Body of pancreas (tissue), 4 donors: ENCODE results near the gene PPM1H. TPM values are rescaled to one million over a fixed set of nuclear protein-coding genes. Genes with fewer than 3 reads are reported as not detected.

Experiments
- ATAC-seq: fragments of 150-250 bp; one replicate; pipeline ENCODE4 v1.9.1; 2016
- DNase-seq, 4 donors: peaks; one replicate each; pipeline ENCODE4 v3.0.0-alpha.2; 2019
- H3K27ac ChIP-seq, 4 donors: fragments of 200-600 bp; sonication (generic); 1 replicate in 3 of 4; 2 replicates in 1 of 4; pipeline versions ENCODE4 v1.5.1 to v1.6.1; 2016 to 2019; ENCODE audit warnings: mild to moderate bottlenecking in 1 of 4, mixed read lengths in 1 of 4, moderate library complexity in 1 of 4
- H3K27me3 ChIP-seq, 2 donors: fragments of 200-600 bp; sonication (generic); one replicate each; pipeline ENCODE4 v1.6.0; 2016; ENCODE audit warnings: mild to moderate bottlenecking in 1 of 2
- H3K36me3 ChIP-seq, 2 donors: fragments of 200-600 bp; sonication (generic); replicated peaks in 1 of 2; 2 replicates each; pipeline ENCODE4 v1.5.1; 2016; ENCODE audit warnings: low read depth in 2 of 2; ENCODE audit not compliant: insufficient read depth in 1 of 2
- H3K4me1 ChIP-seq: fragments of 200-600 bp; sonication (generic); one replicate; pipeline ENCODE4 v1.6.0; 2016
- H3K4me3 ChIP-seq, 2 donors: fragments of 200-600 bp; sonication (generic); 1 replicate in 1 of 2; 2 replicates in 1 of 2; pipeline ENCODE4 v1.5.1; 2016 to 2019
- H3K9me3 ChIP-seq, 3 donors: fragments of 200-600 bp; sonication (generic); 1 replicate in 2 of 3; 2 replicates in 1 of 3; pipeline ENCODE4 v1.5.1; 2016
- CTCF ChIP-seq, 7 experiments: fragments of 450-650 bp in 4 of 7; fragments of 200-600 bp in 3 of 7; sonication (generic) in 3 of 7; IDR thresholded peaks; one replicate each; pipeline ENCODE4 v1.5.1; 2016 to 2019; ENCODE audit warnings: antibody characterized with exemption in 7 of 7
- POLR2A ChIP-seq, 3 donors: fragments of 450-650 bp; IDR thresholded peaks; one replicate each; pipeline ENCODE4 v1.6.1; 2016; ENCODE audit warnings: antibody characterized with exemption in 3 of 3, mild to moderate bottlenecking in 2 of 3
- WGBS, 2 donors: methylation state at CpG; one replicate each; pipeline ENCODE4 v1.1.5; 2017; 5-methylcytosine and 5-hydroxymethylcytosine counted together
- intact Hi-C: fragments of 100-400 bp; cut with DNase I; formaldehyde crosslinking; loops from one replicate; pipeline ENCODE4 v1.15.1; 2023
- total RNA-seq, 2 donors: library from RNA; depleted of rRNA; stranded (reverse); fragments of >200 nt; gene quantifications; one replicate each; pipeline ENCODE4 v1.1.0, GENCODE V29; 2016

Gene PPM1H
- total RNA-seq, 2 donors from 2014 or later: 4.9 to 6.3 TPM

DNA sequence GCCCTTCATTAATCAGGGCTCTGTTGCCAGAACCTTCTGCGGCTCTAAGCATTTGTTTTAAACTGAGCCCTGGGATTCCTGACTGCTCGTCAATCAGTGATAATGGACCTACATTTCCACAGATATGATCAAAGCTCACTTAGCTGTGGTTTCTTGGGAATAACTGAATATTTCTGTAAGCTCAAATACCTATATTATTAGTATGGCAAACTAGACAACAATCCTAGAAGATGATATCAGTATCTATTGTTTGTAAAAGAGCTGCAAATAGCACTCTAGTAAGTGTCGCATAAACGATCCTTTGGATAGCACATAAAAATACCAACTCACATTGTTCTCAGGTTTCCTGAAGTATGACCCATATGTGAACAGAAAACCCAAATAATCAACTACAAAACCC lies 150.4 kb downstream of the PPM1H start:
- DNase-seq (no peak), ATAC-seq (no peak)
- H3K4me1 ChIP-seq: no peaks in the 10 kb centered on the region
- intact Hi-C loops: no loop called here
- no peak overlapping the region for H3K4me3 ChIP-seq
- no peaks in the 10 kb centered on the region for H3K36me3 ChIP-seq
- no peak overlapping the region for H3K27ac ChIP-seq
- WGBS, 2 donors: 78 to 79% methylated on average over 4 of the region's 4 CpGs
- TF ChIP-seq CTCF (IDR thresholded peaks at IDR 0.05) (no peak), POLR2A (IDR thresholded peaks at IDR 0.05) (no peak)
- no peaks in the 10 kb centered on the region for H3K9me3 ChIP-seq
- no peaks in the 10 kb centered on the region for H3K27me3 ChIP-seq

DNA sequence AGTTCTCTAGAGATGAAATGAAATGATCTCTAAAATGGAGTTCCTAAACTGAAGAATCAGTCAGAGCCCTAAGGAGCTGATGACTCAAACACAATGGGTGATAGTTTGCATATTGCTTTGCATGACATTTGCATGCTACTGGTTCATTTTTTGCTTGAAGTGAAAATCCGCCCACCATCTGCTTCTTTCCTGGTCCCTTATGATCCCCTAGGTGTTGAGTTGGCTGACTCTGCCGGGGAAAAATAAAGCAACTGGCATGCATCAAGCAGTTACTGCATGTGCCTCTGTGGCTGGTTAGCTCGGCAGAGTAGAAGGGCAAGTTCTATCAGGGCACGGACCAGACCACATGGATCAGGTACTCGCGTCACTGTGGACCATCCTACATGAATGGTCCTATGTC lies 151.1 kb downstream of the PPM1H start:
- intact Hi-C loops: no loop called here
- no peak for DNase-seq
- H3K9me3 ChIP-seq: no peaks in the 10 kb centered on the region
- no peak overlapping the region for H3K27ac ChIP-seq
- no peak overlapping the region for H3K4me3 ChIP-seq
- no peaks in the 10 kb centered on the region for H3K36me3 ChIP-seq
- 92 to 94% methylated on average over 4 to 6 of the region's 6 CpGs for WGBS, 2 donors
- TF ChIP-seq CTCF (IDR thresholded peaks at IDR 0.05) (no peak), POLR2A (IDR thresholded peaks at IDR 0.05) (no peak)
- no peak for ATAC-seq
- H3K4me1 ChIP-seq: no peaks in the 10 kb centered on the region
- no peaks in the 10 kb centered on the region for H3K27me3 ChIP-seq

GRCh38 chr12:62781136-62781880 lies 153.6 kb downstream of the PPM1H start:
- H3K4me3 ChIP-seq: no peak overlapping the region
- no peaks in the 10 kb centered on the region for H3K27me3 ChIP-seq
- TF ChIP-seq POLR2A (IDR thresholded peaks at IDR 0.05) (no peak), CTCF (IDR thresholded peaks at IDR 0.05) (no peak)
- WGBS, 2 donors: 92 to 96% methylated on average over 4 to 9 of the region's 9 CpGs
- DNase-seq (no peak), ATAC-seq (no peak)
- intact Hi-C loops: no loop called here
- no peak overlapping the region for H3K27ac ChIP-seq
- H3K4me1 ChIP-seq: no peaks in the 10 kb centered on the region
- no peaks in the 10 kb centered on the region for H3K36me3 ChIP-seq
- no peaks in the 10 kb centered on the region for H3K9me3 ChIP-seq

- Histone ChIP-seq H3K27ac (no peak overlapping the region), H3K36me3 (no peaks in the 10 kb centered on the region), H3K27me3 (no peaks in the 10 kb centered on the region), H3K4me1 (no peaks in the 10 kb centered on the region), H3K4me3 (no peak overlapping the region), H3K9me3 (no peaks in the 10 kb centered on the region)
- no peak for TF ChIP-seq CTCF (IDR thresholded peaks at IDR 0.05)
- TF ChIP-seq POLR2A (IDR thresholded peaks at IDR 0.05): no peak
- ATAC-seq (no peak), DNase-seq (no peak)
- intact Hi-C loops: no loop called here
Observed at GRCh38 chr12:62779488-62779887, 155.5 kb downstream of the PPM1H start.

DNA sequence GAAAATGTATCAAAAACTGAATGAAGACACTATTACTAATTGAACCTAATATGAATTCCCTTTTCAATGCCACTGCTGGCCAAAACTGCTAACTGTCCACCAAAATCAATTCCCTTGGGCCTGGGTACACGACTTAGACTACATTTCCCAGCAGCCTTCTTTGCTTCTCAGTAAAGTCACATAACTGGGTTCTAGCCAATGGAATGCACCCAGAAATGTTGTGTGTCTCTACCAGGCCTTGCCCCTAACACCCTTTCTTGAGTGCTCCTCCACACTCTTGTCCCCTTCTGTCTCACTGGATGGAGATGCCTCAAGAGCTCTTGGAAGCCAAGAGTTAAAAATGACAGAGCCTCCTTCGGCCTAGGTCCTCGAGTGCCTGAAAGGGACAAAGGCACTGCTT lies 156.8 kb downstream of the PPM1H start:
- no peaks in the 10 kb centered on the region for H3K9me3 ChIP-seq
- H3K27ac ChIP-seq: no peak overlapping the region
- no peaks in the 10 kb centered on the region for H3K4me1 ChIP-seq
- H3K27me3 ChIP-seq: no peaks in the 10 kb centered on the region
- WGBS, 2 donors: 81 to 90% methylated on average over 3 of the region's 3 CpGs
- intact Hi-C loops: no loop called here
- ATAC-seq: no peak
- no peak for DNase-seq
- no peaks in the 10 kb centered on the region for H3K36me3 ChIP-seq
- H3K4me3 ChIP-seq: no peak overlapping the region
- TF ChIP-seq CTCF (IDR thresholded peaks at IDR 0.05): no peak
- no peak for TF ChIP-seq POLR2A (IDR thresholded peaks at IDR 0.05)
